Measurements from ENCODE around the gene VIL1.

- TF ChIP-seq CTCF (IDR thresholded peaks at IDR 0.05) (no peak), POLR2A (IDR thresholded peaks at IDR 0.05) (no peak), EP300 (IDR thresholded peaks at IDR 0.05) (no peak)
Measured at GRCh38 chr2:218427741-218428140, 8.8 kb downstream of the VIL1 start.
